Bone marrow (tissue), 2 donors: ENCODE measurements around the gene CSTF1.

Experiments used
- DNase-seq, 2 donors: peaks; one replicate each; lab custom pipeline; 2025; lab: John Stamatoyannopoulos, UW

Gene CSTF1

GRCh38 chr20:56392132-56392880 lies at the start of gene CSTF1, which contains the start of gene AURKA:
Gene CSTF1 (plus strand): TSS chr20:56392645. CDS start chr20:56395553, 2,908 bp downstream.
Gene AURKA (minus strand): TSS chr20:56392215. CDS start chr20:56388197, 4,018 bp downstream.
- peak; percentile 94 to 95 for DNase-seq

- DNase-seq, result no peak
Observed at GRCh38 chr20:56342783-56343182, 49.7 kb upstream of the CSTF1 start.

- no peak for DNase-seq
Observed at GRCh38 chr20:56343861-56344381, 48.5 kb upstream of the CSTF1 start.

- DNase-seq, result no peak
Observed at GRCh38 chr20:56345911-56346310, 46.5 kb upstream of the CSTF1 start.

GRCh38 chr20:56347628-56348304 lies 44.7 kb upstream of the CSTF1 start:
- DNase-seq, result no peak

- DNase-seq, result no peak
Observed at GRCh38 chr20:56348305-56348693, 44.1 kb upstream of the CSTF1 start.

- DNase-seq, result no peak
Observed at GRCh38 chr20:56348746-56349145, 43.7 kb upstream of the CSTF1 start.

GRCh38 chr20:56350842-56351241 lies 41.6 kb upstream of the CSTF1 start:
- DNase-seq, result no peak

GRCh38 chr20:56352345-56353055 lies 39.9 kb upstream of the CSTF1 start:
- DNase-seq, result no peak

- no peak for DNase-seq
Observed at GRCh38 chr20:56353356-56353755, 39.1 kb upstream of the CSTF1 start.

GRCh38 chr20:56358070-56358469 lies 34.4 kb upstream of the CSTF1 start:
- DNase-seq, result no peak

- peak; percentile 28 to 44 for DNase-seq
Observed at GRCh38 chr20:56358600-56359211, 33.7 kb upstream of the CSTF1 start, which contains the start of gene FAM210B. Gene FAM210B (plus strand): TSS chr20:56358974. CDS start chr20:56359006, 32 bp downstream.

GRCh38 chr20:56359212-56360132 lies 33.0 kb upstream of the CSTF1 start:
- no peak for DNase-seq

- DNase-seq, result no peak
Observed at GRCh38 chr20:56360133-56360907, 32.1 kb upstream of the CSTF1 start.

GRCh38 chr20:56360908-56361205 lies 31.6 kb upstream of the CSTF1 start:
- no peak for DNase-seq

- no peak for DNase-seq
Observed at GRCh38 chr20:56361900-56362299, 30.5 kb upstream of the CSTF1 start.

GRCh38 chr20:56362833-56363413 lies 29.5 kb upstream of the CSTF1 start:
- DNase-seq, result no peak

GRCh38 chr20:56363491-56363890 lies 29.0 kb upstream of the CSTF1 start:
- DNase-seq, result no peak

GRCh38 chr20:56368351-56369134 lies 23.9 kb upstream of the CSTF1 start:
- DNase-seq, result no peak
